AG04449 (cell line): Measurements from ENCODE around the gene HPSE2.
"Not testable (repeated sequence)": the region's sequence is repeated elsewhere in the genome, so short reads cannot be mapped to it uniquely, and the experiment has no call there.

Experiments used
- CTCF ChIA-PET: fragments of 350-600 bp; formaldehyde crosslinking; extraction: SDS; loops from one replicate; lab custom pipeline; 2021; ENCODE audit warnings: antibody characterized with exemption; lab: Yijun Ruan, JAX
- POLR2A ChIA-PET: fragments of 400-600, 350-600 bp; formaldehyde crosslinking; extraction: SDS; loops from one replicate; lab custom pipeline; 2020; ENCODE audit warnings: antibody characterized with exemption, inconsistent platforms; lab: Yijun Ruan, JAX
- DNase-seq: peaks from one replicate; pipeline ENCODE4 v3.0.0-alpha.2; 2010; ENCODE audit warnings: low read depth, low spot score
- H3K4me3 ChIP-seq: 2 replicates; pipeline ENCODE4 v1.5.1; 2011; ENCODE audit warnings: low read depth, mild to moderate bottlenecking, control low read depth, low read length
- CTCF ChIP-seq: IDR thresholded peaks from one replicate; pipeline ENCODE4 v1.5.1; 2011; ENCODE audit warnings: mild to moderate bottlenecking, moderate library complexity, low read length, control low read depth, inconsistent platforms; ENCODE audit not compliant: insufficient read depth; ENCODE audit errors: missing control alignments

The HPSE2 gene

GRCh38 chr10:98509745-98510144 is 725.9 kb downstream of the HPSE2 start:
- DNase-seq: no peak
- no peak overlapping the region for H3K4me3 ChIP-seq
- ChIA-PET POLR2A (no interaction called here), CTCF (interaction anchor here (1.9 kb wide), 1 partner anchor 42 kb away, joined by 5 read pairs; no protein-coding TSS in a partner anchor)
- TF ChIP-seq CTCF: no peak

- CTCF ChIA-PET, POLR2A ChIA-PET, H3K4me3 ChIP-seq, DNase-seq: not testable (repeated sequence)
Measured at GRCh38 chr10:98502535-98502934, 733.1 kb downstream of the HPSE2 start.

- ChIA-PET POLR2A (no interaction called here), CTCF (no interaction called here)
- H3K4me3 ChIP-seq: no peak overlapping the region
- no peak for TF ChIP-seq CTCF
- no peak for DNase-seq
Measured at GRCh38 chr10:98492763-98493162, 742.9 kb downstream of the HPSE2 start.

- TF ChIP-seq CTCF: no peak
- CTCF ChIA-PET: interaction anchor here (1.9 kb wide), 1 partner anchor 23 kb away, joined by 7 read pairs; no protein-coding TSS in a partner anchor
- POLR2A ChIA-PET: no interaction called here
- no peak for DNase-seq
- H3K4me3 ChIP-seq: no peak overlapping the region
Measured at GRCh38 chr10:98489561-98490481, 745.8 kb downstream of the HPSE2 start.

GRCh38 chr10:98488669-98489430 is 746.8 kb downstream of the HPSE2 start:
- ChIA-PET POLR2A (no interaction called here), CTCF (interaction anchor here (1.1 to 1.6 kb wide), 2 partner anchors 20 to 22 kb away, joined by 3 to 6 read pairs; no protein-coding TSS in a partner anchor)
- TF ChIP-seq CTCF: no peak
- DNase-seq: no peak
- H3K4me3 ChIP-seq: no peak overlapping the region

- TF ChIP-seq CTCF: no peak
- ChIA-PET POLR2A (no interaction called here), CTCF (interaction anchor here (1.6 kb wide), 1 partner anchor 21 kb away, joined by 6 read pairs; no protein-coding TSS in a partner anchor)
- DNase-seq: no peak
- H3K4me3 ChIP-seq: no peak overlapping the region
Measured at GRCh38 chr10:98487649-98488048, 748.0 kb downstream of the HPSE2 start.
